ENCODE results near the gene BCR. TPM values are rescaled to one million over a fixed set of nuclear protein-coding genes. Genes with fewer than 3 reads are reported as not detected.

The BCR gene
- polyA plus RNA-seq, 1 experiment: 24.0 TPM

GRCh38 chr22:23137468-23137867 lies 42.8 kb upstream of the BCR start:
- TF ChIP-seq, protein P1, sequence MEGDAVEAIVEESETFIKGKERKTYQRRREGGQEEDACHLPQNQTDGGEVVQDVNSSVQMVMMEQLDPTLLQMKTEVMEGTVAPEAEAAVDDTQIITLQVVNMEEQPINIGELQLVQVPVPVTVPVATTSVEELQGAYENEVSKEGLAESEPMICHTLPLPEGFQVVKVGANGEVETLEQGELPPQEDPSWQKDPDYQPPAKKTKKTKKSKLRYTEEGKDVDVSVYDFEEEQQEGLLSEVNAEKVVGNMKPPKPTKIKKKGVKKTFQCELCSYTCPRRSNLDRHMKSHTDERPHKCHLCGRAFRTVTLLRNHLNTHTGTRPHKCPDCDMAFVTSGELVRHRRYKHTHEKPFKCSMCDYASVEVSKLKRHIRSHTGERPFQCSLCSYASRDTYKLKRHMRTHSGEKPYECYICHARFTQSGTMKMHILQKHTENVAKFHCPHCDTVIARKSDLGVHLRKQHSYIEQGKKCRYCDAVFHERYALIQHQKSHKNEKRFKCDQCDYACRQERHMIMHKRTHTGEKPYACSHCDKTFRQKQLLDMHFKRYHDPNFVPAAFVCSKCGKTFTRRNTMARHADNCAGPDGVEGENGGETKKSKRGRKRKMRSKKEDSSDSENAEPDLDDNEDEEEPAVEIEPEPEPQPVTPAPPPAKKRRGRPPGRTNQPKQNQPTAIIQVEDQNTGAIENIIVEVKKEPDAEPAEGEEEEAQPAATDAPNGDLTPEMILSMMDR (IDR thresholded peaks at IDR 0.05; ENCODE audit: insufficient read depth, low read depth, low read length): no peak
- no peak overlapping the region for H3K4me3 ChIP-seq (ENCODE audit: low read depth, low read length)
- H3K27me3 ChIP-seq (ENCODE audit: control insufficient read depth, insufficient read depth, low read length): 0 out of 2 replicates have a peak, but pooled peaks cover 1% of the 10 kb centered on the region
- DNase-seq (ENCODE audit: low read depth): no peak
- ChIA-PET POLR2A (no interaction called here), CTCF (interaction anchor here (0.6 to 2.4 kb wide), 5 partner anchors 9 to 181 kb away, joined by 3 to 20 read pairs (median 12); no protein-coding TSS in a partner anchor)
- H3K36me3 ChIP-seq (ENCODE audit: control insufficient read depth, insufficient read depth, low read length): no peaks in the 10 kb centered on the region

DNA sequence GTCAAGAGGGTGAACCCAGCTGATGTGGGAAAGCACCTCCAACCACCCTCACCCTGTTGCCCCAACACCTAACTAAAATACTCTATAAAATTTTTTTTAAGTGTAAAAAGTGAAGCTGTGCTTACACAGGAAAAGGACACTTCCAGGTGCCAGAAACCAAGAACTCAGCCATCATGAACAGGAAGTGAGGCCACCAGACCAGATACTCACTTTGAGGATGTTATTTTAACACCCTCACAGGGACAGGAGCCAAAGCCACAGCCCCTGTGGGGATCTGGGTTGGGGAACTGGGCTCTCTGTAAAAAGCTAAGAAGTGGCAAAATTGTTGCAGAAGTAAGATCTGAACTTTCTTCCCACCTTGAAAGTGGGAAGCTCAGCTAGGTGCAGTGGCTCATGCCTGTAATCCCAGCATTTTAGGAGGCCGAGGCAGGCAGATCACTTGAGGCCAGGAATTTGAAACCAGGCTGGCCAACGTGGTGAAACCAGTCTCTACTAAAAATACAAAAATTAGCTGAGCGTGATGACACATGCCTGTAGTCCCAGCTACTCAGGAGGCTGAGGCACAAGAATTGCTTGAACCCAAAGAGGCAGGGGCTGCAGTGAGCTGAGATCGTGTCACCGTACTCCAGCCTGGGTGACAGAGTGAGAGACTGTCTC lies 42.3 kb upstream of the BCR start:
- H3K27me3 ChIP-seq (ENCODE audit: control insufficient read depth, insufficient read depth, low read length): 0 out of 2 replicates have a peak, but pooled peaks cover 1% of the 10 kb centered on the region
- POLR2A ChIA-PET: interaction anchor here (0.5 kb wide), 1 partner anchor 1390 kb away, joined by 3 read pairs; no protein-coding TSS in a partner anchor
- no peak for DNase-seq (ENCODE audit: low read depth)
- no peaks in the 10 kb centered on the region for H3K36me3 ChIP-seq (ENCODE audit: control insufficient read depth, insufficient read depth, low read length)
- H3K4me3 ChIP-seq (ENCODE audit: low read depth, low read length): no peak overlapping the region
- CTCF ChIA-PET: interaction anchor here (0.7 to 2.4 kb wide), 5 partner anchors 9 to 182 kb away, joined by 3 to 20 read pairs (median 12); no protein-coding TSS in a partner anchor
- TF ChIP-seq, protein P1 (IDR thresholded peaks at IDR 0.05; ENCODE audit: insufficient read depth, low read depth, low read length): no peak

DNA sequence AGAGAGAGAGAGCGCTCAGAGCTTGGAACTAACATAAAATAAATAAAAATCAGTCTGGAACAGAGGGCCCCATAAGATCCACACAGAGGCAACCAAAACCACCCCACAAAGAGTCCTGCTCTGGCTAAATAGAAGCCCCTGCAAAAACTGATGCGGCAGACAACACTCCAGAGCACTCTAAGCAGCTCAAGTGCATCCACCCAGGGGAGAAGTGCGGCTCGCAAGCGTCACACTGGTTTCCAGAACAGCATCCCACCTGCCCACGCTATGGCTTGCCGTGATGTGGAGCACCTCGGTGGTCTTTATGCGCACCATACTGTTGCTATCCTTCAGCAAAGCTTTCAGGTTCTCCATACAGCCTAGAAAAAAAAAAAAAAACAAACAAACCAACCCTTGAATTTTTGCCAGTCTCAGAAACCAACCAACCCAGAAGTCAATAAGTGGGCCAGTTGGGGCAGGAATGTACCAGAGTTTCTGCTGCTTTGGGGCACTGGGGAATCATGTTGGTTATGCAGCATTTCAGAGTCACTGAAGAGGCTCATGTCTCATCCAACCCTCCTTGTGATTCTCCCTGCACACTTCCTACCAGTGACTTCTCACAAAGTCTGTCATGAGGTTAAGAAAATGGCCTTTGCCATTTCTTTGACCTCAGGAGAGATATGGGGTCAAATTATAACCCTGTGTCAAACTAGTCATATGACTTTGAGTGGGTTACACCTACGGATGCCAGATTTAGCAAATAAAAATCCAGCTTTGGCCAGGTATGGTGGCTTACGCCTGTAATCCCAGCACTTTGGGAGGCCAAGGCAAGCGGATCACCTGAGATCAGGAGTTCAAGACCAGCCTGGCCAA lies 41.5 kb upstream of the BCR start:
- POLR2A ChIA-PET: interaction anchor here (0.5 kb wide), 1 partner anchor 1389 kb away, joined by 3 read pairs; no protein-coding TSS in a partner anchor
- no peaks in the 10 kb centered on the region for H3K36me3 ChIP-seq (ENCODE audit: control insufficient read depth, insufficient read depth, low read length)
- CTCF ChIA-PET: interaction anchor here (0.7 to 2.4 kb wide), 6 partner anchors 8 to 183 kb away, joined by 3 to 20 read pairs (median 11); no protein-coding TSS in a partner anchor
- 0 out of 2 replicates have a peak, but pooled peaks cover 1% of the 10 kb centered on the region for H3K27me3 ChIP-seq (ENCODE audit: control insufficient read depth, insufficient read depth, low read length)
- TF ChIP-seq, protein P1 (IDR thresholded peaks at IDR 0.05; ENCODE audit: insufficient read depth, low read depth, low read length): no peak
- DNase-seq (ENCODE audit: low read depth): no peak
- H3K4me3 ChIP-seq (ENCODE audit: low read depth, low read length): no peak overlapping the region

GRCh38 chr22:23140385-23140784 lies 39.9 kb upstream of the BCR start:
- DNase-seq (ENCODE audit: low read depth): no peak
- TF ChIP-seq, protein P1 (IDR thresholded peaks at IDR 0.05; ENCODE audit: insufficient read depth, low read depth, low read length): no peak
- ChIA-PET POLR2A (no interaction called here), CTCF (interaction anchor here (0.6 to 2.3 kb wide), 5 partner anchors 10 to 751 kb away, joined by 3 to 10 read pairs (median 5); no protein-coding TSS in a partner anchor)
- Histone ChIP-seq H3K4me3 (ENCODE audit: low read depth, low read length) (no peak overlapping the region), H3K27me3 (ENCODE audit: control insufficient read depth, insufficient read depth, low read length) (no peaks in the 10 kb centered on the region), H3K36me3 (ENCODE audit: control insufficient read depth, insufficient read depth, low read length) (no peaks in the 10 kb centered on the region)
